ENCODE data around the gene JAKMIP2. TPM values are rescaled to one million over a fixed set of nuclear protein-coding genes. Genes with fewer than 3 reads are reported as not detected.

The JAKMIP2 gene
- total and polyA plus RNA-seq, 2 donors (not counting 3 experiments of a cell fraction or from before 2014, with no cell fraction given) = not detected

GRCh38 chr5:147551677-147552076 lies 230.9 kb downstream of the JAKMIP2 start:
- TF ChIP-seq, protein P1, sequence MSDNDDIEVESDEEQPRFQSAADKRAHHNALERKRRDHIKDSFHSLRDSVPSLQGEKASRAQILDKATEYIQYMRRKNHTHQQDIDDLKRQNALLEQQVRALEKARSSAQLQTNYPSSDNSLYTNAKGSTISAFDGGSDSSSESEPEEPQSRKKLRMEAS (IDR thresholded peaks at IDR 0.05; ENCODE audit: insufficient read depth, insufficient read length) = no peak
- TF ChIP-seq EZH2 (IDR thresholded peaks at IDR 0.05; ENCODE audit: borderline replicate concordance, low read depth, low read length, severe bottlenecking) = no peak
- TF ChIP-seq MYC (IDR thresholded peaks at IDR 0.05; ENCODE audit: low read depth, low read length) = no peak
- TF ChIP-seq POLR2AphosphoS5 (IDR thresholded peaks at IDR 0.05; ENCODE audit: insufficient read depth, low read depth, low read length) = no peak
- no peak for TF ChIP-seq GATA2 (IDR thresholded peaks at IDR 0.05; ENCODE audit: insufficient read depth, insufficient read length, low read depth, low read length)
- TF ChIP-seq POLR2A (IDR thresholded peaks at IDR 0.05; ENCODE audit: low read depth, low read length) = no peak
- no peaks in the 10 kb centered on the region for H3K9me1 ChIP-seq (replicated peaks; ENCODE audit: control insufficient read depth, extremely low read depth, insufficient read depth, low read length)
- ChIA-PET CTCF (interaction anchor here (1.9 to 2.0 kb wide), 2 partner anchors 8 to 87 kb away, joined by 5 to 8 read pairs; no protein-coding TSS in a partner anchor), POLR2A (no interaction called here)
- intact Hi-C loops (cut with micrococcal nuclease) (no loop called here), dilution Hi-C loops (cut with MboI; ENCODE audit: extremely low pct_ligation_motif_present, low sequenced_read_pairs) (no loop called here)
- H3K27me3 ChIP-seq (ENCODE audit: control insufficient read depth in 2 of 2, insufficient read depth in 2 of 2, low read length in 2 of 2) = no peaks in the 10 kb centered on the region
- peak overlapping the region; percentile 26 for H2AFZ ChIP-seq (ENCODE audit: low read depth, low read length)
- H3K9ac ChIP-seq (replicated peaks; ENCODE audit: extremely low read depth, insufficient read depth, low read length) = no peak overlapping the region
- BruUV-seq (replicated peaks) = no TSS peak
- H3K79me2 ChIP-seq (ENCODE audit: control insufficient read depth, insufficient read depth, low read length) = no peaks in the 10 kb centered on the region
- H3K9me3 ChIP-seq (replicated peaks; ENCODE audit: control insufficient read depth, insufficient read depth, low read length) = no peaks in the 10 kb centered on the region
- no peak overlapping the region for H3K27ac ChIP-seq (ENCODE audit: insufficient read depth, low read depth, low read length)
- FAIRE-seq (no peak), DNase-seq (ENCODE audit: low read depth, low spot score) (no peak)
- no peak overlapping the region for H3K4me2 ChIP-seq (ENCODE audit: insufficient read depth, low read length)
- H3K4me3 ChIP-seq (replicated peaks in 1 of 3; ENCODE audit: insufficient read depth in 1 of 3, low read depth in 1 of 3, low read length in 3 of 3) = no peak overlapping the region
- H3K36me3 ChIP-seq (ENCODE audit: control insufficient read depth in 2 of 2, extremely low read depth in 1 of 2, insufficient read depth in 2 of 2, low read length in 2 of 2) = no peaks in the 10 kb centered on the region
- H3K4me1 ChIP-seq (ENCODE audit: control insufficient read depth, extremely low read depth, insufficient read depth, low read length) = peaks cover 2% of the 10 kb centered on the region
- no peaks in the 10 kb centered on the region for H4K20me1 ChIP-seq (replicated peaks; ENCODE audit: control insufficient read depth, extremely low read depth, insufficient read depth, low read length)

GRCh38 chr5:147547730-147548129 lies 234.8 kb downstream of the JAKMIP2 start:
- no peaks in the 10 kb centered on the region for H3K9me3 ChIP-seq (replicated peaks; ENCODE audit: control insufficient read depth, insufficient read depth, low read length)
- H3K4me2 ChIP-seq (ENCODE audit: insufficient read depth, low read length) = peak overlapping the region; percentile 24
- H4K20me1 ChIP-seq (replicated peaks; ENCODE audit: control insufficient read depth, extremely low read depth, insufficient read depth, low read length) = no peaks in the 10 kb centered on the region
- H3K79me2 ChIP-seq (ENCODE audit: control insufficient read depth, insufficient read depth, low read length) = no peaks in the 10 kb centered on the region
- no peaks in the 10 kb centered on the region for H3K9me1 ChIP-seq (replicated peaks; ENCODE audit: control insufficient read depth, extremely low read depth, insufficient read depth, low read length)
- peak; percentile 55 for DNase-seq (ENCODE audit: low read depth, low spot score)
- intact Hi-C loops (cut with micrococcal nuclease) (no loop called here), dilution Hi-C loops (cut with MboI; ENCODE audit: extremely low pct_ligation_motif_present, low sequenced_read_pairs) (no loop called here)
- peaks cover 11% of the 10 kb centered on the region for H3K4me1 ChIP-seq (ENCODE audit: control insufficient read depth, extremely low read depth, insufficient read depth, low read length)
- H3K9ac ChIP-seq (replicated peaks; ENCODE audit: extremely low read depth, insufficient read depth, low read length) = no peak overlapping the region
- FAIRE-seq = no peak
- no TSS peak for BruUV-seq (replicated peaks)
- H3K27me3 ChIP-seq (ENCODE audit: control insufficient read depth in 2 of 2, insufficient read depth in 2 of 2, low read length in 2 of 2) = no peaks in the 10 kb centered on the region
- CTCF ChIA-PET = interaction anchor here (0.6 to 1.1 kb wide), 4 partner anchors 9 to 38 kb away, joined by 3 to 4 read pairs (median 3); partner anchors contain the start of gene DPYSL3
- POLR2A ChIA-PET = no interaction called here
- no peak for TF ChIP-seq GATA2 (IDR thresholded peaks at IDR 0.05; ENCODE audit: insufficient read depth, insufficient read length, low read depth, low read length)
- TF ChIP-seq FOS (IDR thresholded peaks at IDR 0.05; ENCODE audit: borderline replicate concordance, insufficient read depth, low read length) = peak; percentile 47
- H3K27ac ChIP-seq (ENCODE audit: insufficient read depth, low read depth, low read length) = no peak overlapping the region
- H3K4me3 ChIP-seq (replicated peaks in 1 of 3; ENCODE audit: insufficient read depth in 1 of 3, low read depth in 1 of 3, low read length in 3 of 3) = no peak overlapping the region
- peak overlapping the region; percentile 17 for H2AFZ ChIP-seq (ENCODE audit: low read depth, low read length)
- no peaks in the 10 kb centered on the region for H3K36me3 ChIP-seq (ENCODE audit: control insufficient read depth in 2 of 2, extremely low read depth in 1 of 2, insufficient read depth in 2 of 2, low read length in 2 of 2)
